Tibial nerve (tissue), 4 donors: ENCODE measurements around the gene AFAP1L1. TPM values are rescaled to one million over a fixed set of nuclear protein-coding genes. Genes with fewer than 3 reads are reported as not detected.

ENCODE experiments used
- DNase-seq, 2 donors: peaks; one replicate each; pipeline ENCODE4 v3.0.0-alpha.2; 2019; ENCODE audit warnings: low spot score in 2 of 2
- H3K27ac ChIP-seq, 4 donors: fragments of 200-600 bp; sonication (generic) in 3 of 4; one replicate each; pipeline ENCODE4 v1.5.1; 2017 to 2019; ENCODE audit warnings: mild to moderate bottlenecking in 1 of 4
- H3K27me3 ChIP-seq, 2 donors: fragments of 200-600 bp; sonication (generic) in 1 of 2; one replicate each; pipeline versions ENCODE4 v1.5.1 to v1.6.0; 2017 to 2019
- H3K36me3 ChIP-seq, 3 donors: fragments of 200-600 bp; sonication (generic); one replicate each; pipeline ENCODE4 v1.5.1; 2018 to 2019
- H3K4me1 ChIP-seq, 4 donors: fragments of 200-600 bp; sonication (generic) in 3 of 4; one replicate each; pipeline ENCODE4 v1.5.1; 2017 to 2019
- H3K4me3 ChIP-seq, 4 donors: fragments of 200-600 bp; sonication (generic) in 3 of 4; one replicate each; pipeline ENCODE4 v1.5.1; 2017 to 2019; ENCODE audit warnings: mild to moderate bottlenecking in 1 of 4, moderate library complexity in 1 of 4
- H3K9me3 ChIP-seq, 4 donors: fragments of 200-600 bp; sonication (generic) in 3 of 4; one replicate each; pipeline ENCODE4 v1.5.1; 2017 to 2019
- CTCF ChIP-seq, 5 experiments: fragments of 200-600 bp in 3 of 5; fragments of 450-650 bp in 2 of 5; sonication (generic) in 3 of 5; IDR thresholded peaks; one replicate each; pipeline ENCODE4 v1.5.1; 2016 to 2019; ENCODE audit warnings: antibody characterized with exemption in 5 of 5, mild to moderate bottlenecking in 3 of 5, moderate library complexity in 2 of 5
- EP300 ChIP-seq, 2 donors: sonication (generic); formaldehyde crosslinking; IDR thresholded peaks; one replicate each; pipeline ENCODE4 v1.6.1; 2017; ENCODE audit warnings: antibody characterized with exemption in 2 of 2, mild to moderate bottlenecking in 1 of 2
- POLR2A ChIP-seq, 2 donors: fragments of 450-650 bp; IDR thresholded peaks; one replicate each; pipeline ENCODE4 v1.6.1; 2017; ENCODE audit warnings: antibody characterized with exemption in 2 of 2, mild to moderate bottlenecking in 2 of 2, moderate library complexity in 2 of 2
- WGBS, 2 donors: methylation state at CpG; one replicate each; pipeline ENCODE4 v1.1.5; 2018; 5-methylcytosine and 5-hydroxymethylcytosine counted together
- total RNA-seq, 4 donors: library from RNA; depleted of rRNA; stranded (reverse); fragments of >200 nt; gene quantifications; one replicate each; pipeline ENCODE4 v1.1.0, GENCODE V29; 2016

Gene AFAP1L1
- total RNA-seq, 4 donors from 2014 or later: 40.8 to 93.5 (median 91.6) TPM

GRCh38 chr5:149376711-149377447 is 105.2 kb downstream of the AFAP1L1 start:
- Histone ChIP-seq H3K27ac (no peak overlapping the region), H3K4me3 (no peak overlapping the region), H3K27me3 (no peaks in the 10 kb centered on the region), H3K4me1 (peaks cover 0 to 27% (median under 1%) of the 10 kb centered on the region in 4 donors), H3K36me3 (peaks cover 0 to 6% (median 0%) of the 10 kb centered on the region in 3 donors), H3K9me3 (no peaks in the 10 kb centered on the region)
- no peak for TF ChIP-seq EP300 (IDR thresholded peaks at IDR 0.05)
- TF ChIP-seq CTCF (IDR thresholded peaks at IDR 0.05): no peak
- TF ChIP-seq POLR2A (IDR thresholded peaks at IDR 0.05): no peak
- DNase-seq: no peak
- 92 to 93% methylated on average over 7 of the region's 7 CpGs for WGBS, 2 donors

- H3K4me1 ChIP-seq: peaks cover 0 to 42% (median 5%) of the 10 kb centered on the region in 4 donors
- H3K27me3 ChIP-seq: no peaks in the 10 kb centered on the region
- TF ChIP-seq CTCF (IDR thresholded peaks at IDR 0.05): no peak
- no peak for DNase-seq
- H3K4me3 ChIP-seq: peak overlapping the region in 1 of 4 donors; percentile 17
- WGBS, 2 donors: 33 to 35% methylated on average over 4 to 5 of the region's 5 CpGs
- H3K36me3 ChIP-seq: peaks cover 0 to 6% (median 0%) of the 10 kb centered on the region in 3 donors
- peak overlapping the region; percentile 16 to 83 (median 66) for H3K27ac ChIP-seq
- H3K9me3 ChIP-seq: no peaks in the 10 kb centered on the region
Measured at GRCh38 chr5:149378241-149378820, 106.7 kb downstream of the AFAP1L1 start.

GRCh38 chr5:149379177-149379761 is 107.6 kb downstream of the AFAP1L1 start, which contains the start of gene IL17B:
Gene IL17B, minus strand, starts transcription at chr5:149379292. Its CDS starts 67 bp downstream, at chr5:149379225.
- H3K27me3 ChIP-seq: no peaks in the 10 kb centered on the region
- WGBS, 2 donors: 58% methylated on average over 21 to 22 of the region's 22 CpGs
- no peak for DNase-seq
- peak within 1 kb of the TSS in 1 of 4 donors; percentile 17 for H3K4me3 ChIP-seq
- H3K9me3 ChIP-seq: no peaks in the 10 kb centered on the region
- H3K36me3 ChIP-seq: peaks cover 0 to 4% (median 0%) of the 10 kb centered on the region in 3 donors
- peak within 1 kb of the TSS; percentile 16 to 83 (median 66) for H3K27ac ChIP-seq
- H3K4me1 ChIP-seq: peaks cover 0 to 49% (median 5%) of the 10 kb centered on the region in 4 donors
- TF ChIP-seq POLR2A (IDR thresholded peaks at IDR 0.05) (peak in 1 of 2 donors; percentile 5), EP300 (IDR thresholded peaks at IDR 0.05) (no peak)

- Histone ChIP-seq H3K4me3 (no peak overlapping the region), H3K4me1 (peaks cover 0 to 49% (median 5%) of the 10 kb centered on the region in 4 donors), H3K27me3 (no peaks in the 10 kb centered on the region), H3K27ac (peak overlapping the region; percentile 16 to 83 (median 66)), H3K36me3 (no peaks in the 10 kb centered on the region), H3K9me3 (no peaks in the 10 kb centered on the region)
- TF ChIP-seq CTCF (IDR thresholded peaks at IDR 0.05) (no peak), POLR2A (IDR thresholded peaks at IDR 0.05) (no peak), EP300 (IDR thresholded peaks at IDR 0.05) (no peak)
- no peak for DNase-seq
- 65 to 70% methylated on average over 5 of the region's 5 CpGs for WGBS, 2 donors
Measured at GRCh38 chr5:149379818-149380374, 108.2 kb downstream of the AFAP1L1 start.

- no peaks in the 10 kb centered on the region for H3K36me3 ChIP-seq
- no peak for TF ChIP-seq EP300 (IDR thresholded peaks at IDR 0.05)
- TF ChIP-seq POLR2A (IDR thresholded peaks at IDR 0.05): no peak
- TF ChIP-seq CTCF (IDR thresholded peaks at IDR 0.05): no peak
- no peak overlapping the region for H3K4me3 ChIP-seq
- peaks cover 0 to 51% (median 5%) of the 10 kb centered on the region in 4 donors for H3K4me1 ChIP-seq
- H3K9me3 ChIP-seq: no peaks in the 10 kb centered on the region
- WGBS, 2 donors: 59 to 74% methylated on average over 16 of the region's 16 CpGs
- no peak for DNase-seq
- no peaks in the 10 kb centered on the region for H3K27me3 ChIP-seq
- H3K27ac ChIP-seq: peak overlapping the region; percentile 16 to 83 (median 60)
Measured at GRCh38 chr5:149380466-149381121, 108.9 kb downstream of the AFAP1L1 start.
